Activated CD8-positive, alpha-beta memory T cell treated with anti-CD3 and anti-CD28 coated beads, Interleukin-2, amount 50 U/mL, for 48 hours (primary cell): ENCODE results near the gene PRMT9.

Experiments
- DNase-seq: peaks from one replicate; pipeline ENCODE4 v3.0.0-alpha.2; 2020

PRMT9 gene

GRCh38 chr4:147617841-147618691, 65.9 kb downstream of the PRMT9 start:
- no peak for DNase-seq

DNA sequence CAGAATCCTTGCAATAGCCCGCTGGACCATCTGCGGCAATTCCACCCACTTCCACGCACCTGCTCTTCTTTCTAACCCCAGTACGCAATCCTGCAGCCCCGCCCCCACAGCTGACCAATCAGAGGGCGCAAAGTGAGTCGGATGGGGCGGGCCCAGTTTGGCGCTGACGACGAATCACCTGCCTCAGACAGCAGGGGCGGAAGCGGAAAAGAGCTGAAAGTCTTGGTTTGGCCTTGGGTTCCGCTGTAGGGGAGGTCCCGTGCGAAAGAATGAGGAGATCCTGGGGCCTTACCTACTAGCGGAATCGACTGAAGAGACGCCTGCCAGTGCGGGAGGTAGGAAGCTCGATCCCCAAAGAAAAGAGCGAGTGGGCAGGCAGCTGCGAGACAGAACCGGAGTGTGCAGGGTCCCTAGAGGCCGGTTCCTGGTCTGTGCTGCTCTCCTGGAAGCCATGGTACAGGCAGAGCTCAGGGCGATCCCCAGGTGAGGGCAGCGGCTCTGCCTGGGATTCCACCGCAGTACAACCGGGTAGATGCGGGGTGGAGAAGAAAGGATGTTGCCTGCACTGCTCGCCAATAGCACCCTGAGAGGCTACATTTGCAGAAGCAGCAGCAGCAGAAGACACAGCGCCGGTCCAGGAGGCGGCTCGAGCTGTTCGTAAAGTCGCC, 66.7 kb downstream of the PRMT9 start, which contains the start of gene TMEM184C:
TSS of gene TMEM184C (plus strand) at position 225 of the 668 bp plus-strand sequence. CDS start 560 bp downstream, outside the sequence.
- DNase-seq = peak; percentile 98

DNA sequence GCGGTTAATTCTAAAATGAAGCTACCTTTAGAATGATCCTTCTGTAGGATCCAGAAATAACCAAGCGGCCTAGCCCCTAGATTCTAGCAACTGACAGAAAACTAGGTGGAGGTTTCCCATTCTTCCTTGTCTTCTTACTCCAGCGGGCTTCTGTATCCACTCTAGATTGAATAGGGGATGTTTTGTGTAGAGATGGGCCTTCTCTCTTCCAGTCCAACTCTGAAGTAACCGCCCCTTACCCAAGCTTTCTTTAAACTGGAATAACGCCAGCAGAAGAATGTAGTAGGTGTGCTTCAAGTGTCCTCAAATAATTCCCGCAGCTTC, 67.2 kb downstream of the PRMT9 start:
- no peak for DNase-seq

DNA sequence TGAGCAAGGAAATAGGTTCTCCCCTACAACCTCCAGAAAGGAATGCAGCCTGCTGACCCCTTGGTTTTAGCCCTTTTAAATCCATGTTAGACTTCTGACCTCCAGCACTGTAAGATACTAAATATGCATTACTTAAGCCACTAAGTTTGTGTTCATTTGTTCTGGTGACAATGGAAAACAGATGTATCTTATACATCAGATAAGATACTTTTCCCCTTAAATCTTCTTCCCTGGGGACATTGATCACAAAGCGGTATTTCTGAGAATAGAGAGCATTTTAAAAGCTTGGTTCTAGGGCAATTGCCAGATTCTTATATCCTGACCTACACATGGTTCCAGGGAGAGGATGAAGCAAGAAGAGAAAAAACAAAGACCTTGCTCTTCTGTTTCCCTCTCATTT, 73.3 kb downstream of the PRMT9 start:
- DNase-seq = no peak

DNA sequence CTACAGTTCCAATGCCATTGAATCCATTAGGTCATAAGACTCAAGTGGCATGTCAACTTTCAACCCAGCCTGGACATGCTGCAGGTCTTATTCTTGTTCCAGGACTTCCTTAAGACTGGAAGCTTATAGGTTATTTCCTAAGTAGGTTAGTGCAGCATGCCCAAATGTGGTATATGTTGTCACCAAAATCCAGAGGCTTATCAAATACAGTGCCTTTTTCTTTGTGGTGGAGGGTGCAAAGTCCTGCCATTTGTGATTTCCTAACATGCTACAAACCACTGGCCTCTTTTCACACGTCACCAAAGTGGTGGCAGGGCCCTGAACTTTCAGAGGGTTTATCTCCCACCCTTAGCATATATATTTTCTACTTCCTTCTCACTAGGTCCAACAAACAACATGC, 76.5 kb downstream of the PRMT9 start:
- no peak for DNase-seq

DNA sequence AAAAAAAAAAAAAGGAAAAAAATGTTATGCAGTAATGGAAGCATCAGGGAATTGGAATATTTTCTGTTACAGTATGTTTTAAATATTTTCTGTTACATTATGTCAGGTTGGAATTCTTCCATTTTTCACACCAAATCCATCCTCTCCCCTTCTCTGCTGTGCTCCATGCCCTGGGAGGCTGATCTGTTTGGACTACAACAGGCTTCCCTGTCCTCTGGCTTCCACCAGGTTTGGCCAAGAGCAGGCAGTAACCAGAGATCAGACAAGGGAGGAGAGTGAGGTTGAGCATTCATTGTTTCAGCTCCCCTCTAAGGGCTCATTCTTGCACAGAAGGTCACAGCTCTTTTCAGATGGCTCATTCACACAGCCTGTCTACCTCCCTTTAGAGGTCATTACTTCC, 78.5 kb downstream of the PRMT9 start:
- DNase-seq = no peak

DNA sequence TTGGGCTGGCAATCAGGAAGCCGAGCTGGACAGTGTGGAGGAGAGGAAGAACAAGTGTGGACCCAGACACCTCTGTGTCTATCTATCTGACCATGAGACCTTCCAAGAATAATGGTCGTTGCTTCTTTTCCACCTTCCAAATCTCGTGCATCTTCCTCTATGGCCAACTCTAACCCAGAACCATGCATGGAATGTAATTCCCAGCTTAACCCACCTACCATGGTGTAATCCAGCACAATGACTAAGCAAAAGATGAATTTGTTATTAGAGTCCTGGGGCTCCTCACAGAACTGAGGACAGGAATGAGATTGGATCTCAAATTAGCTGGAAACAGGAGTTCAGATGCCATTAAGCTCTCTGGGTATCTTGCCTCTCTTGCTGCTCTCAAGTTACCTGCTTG, 84.2 kb downstream of the PRMT9 start:
- no peak for DNase-seq

DNA sequence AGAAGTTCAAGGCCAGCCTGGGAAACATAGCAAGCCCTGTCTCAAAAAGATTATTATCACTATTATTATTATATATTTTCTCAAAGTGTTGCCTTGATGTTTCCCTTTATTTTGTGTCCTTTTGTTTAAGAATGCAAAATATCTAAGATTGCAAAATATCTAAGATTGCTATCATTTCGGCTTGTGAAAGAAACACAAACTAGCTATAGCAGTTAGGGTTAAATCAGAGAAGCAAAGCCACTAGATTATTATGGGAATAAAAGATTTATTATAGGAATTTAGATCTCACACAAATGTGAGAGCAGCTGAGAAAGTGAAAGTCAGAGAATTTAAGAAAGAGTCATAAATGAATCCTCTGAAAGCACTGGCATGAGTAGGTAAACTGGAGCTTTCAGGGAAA, 84.8 kb downstream of the PRMT9 start:
- DNase-seq = no peak

- DNase-seq = no peak
These were observed 86.4 kb downstream of the PRMT9 start for GRCh38 chr4:147597561-147597960.

DNA sequence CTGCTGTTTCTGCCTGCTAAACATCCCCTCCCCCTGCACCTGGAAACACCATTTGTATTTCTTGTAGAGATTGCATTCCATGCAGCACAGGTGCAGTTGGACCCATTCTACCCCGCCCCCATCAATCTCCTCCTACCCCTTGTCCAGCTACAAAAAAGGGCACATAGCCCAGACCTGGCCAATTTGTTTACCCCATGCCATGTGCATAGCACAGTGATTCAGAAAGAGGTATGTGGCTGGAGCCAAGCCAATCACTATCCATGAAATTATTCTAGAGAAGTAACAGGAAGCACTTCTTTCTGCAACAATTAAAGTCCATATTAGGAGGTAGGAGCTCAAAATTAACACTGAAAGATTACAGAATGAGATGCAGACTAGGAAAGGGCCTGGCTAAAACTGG, 87.0 kb downstream of the PRMT9 start:
- no peak for DNase-seq

- no peak for DNase-seq
These were observed 87.6 kb downstream of the PRMT9 start for GRCh38 chr4:147596377-147596776.

DNA sequence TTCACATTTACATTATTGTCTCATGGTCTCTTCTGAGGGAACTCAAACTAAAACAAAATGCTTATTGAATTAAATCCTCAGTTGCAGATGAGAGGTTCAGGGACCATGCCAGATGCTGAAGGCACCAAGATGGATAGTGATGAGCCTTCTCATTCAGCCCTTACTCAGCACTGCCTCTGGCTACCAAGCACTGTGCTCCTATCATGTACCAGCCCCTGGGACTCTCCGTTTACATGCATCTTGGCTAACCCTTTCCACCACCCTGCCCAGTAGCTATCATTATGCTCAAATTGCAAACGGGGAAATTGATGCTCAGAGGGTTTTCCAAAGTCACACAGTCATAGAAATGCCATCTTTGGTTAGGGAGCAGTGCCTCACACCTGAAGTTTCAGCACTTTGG, 89.4 kb downstream of the PRMT9 start:
- no peak for DNase-seq

DNA sequence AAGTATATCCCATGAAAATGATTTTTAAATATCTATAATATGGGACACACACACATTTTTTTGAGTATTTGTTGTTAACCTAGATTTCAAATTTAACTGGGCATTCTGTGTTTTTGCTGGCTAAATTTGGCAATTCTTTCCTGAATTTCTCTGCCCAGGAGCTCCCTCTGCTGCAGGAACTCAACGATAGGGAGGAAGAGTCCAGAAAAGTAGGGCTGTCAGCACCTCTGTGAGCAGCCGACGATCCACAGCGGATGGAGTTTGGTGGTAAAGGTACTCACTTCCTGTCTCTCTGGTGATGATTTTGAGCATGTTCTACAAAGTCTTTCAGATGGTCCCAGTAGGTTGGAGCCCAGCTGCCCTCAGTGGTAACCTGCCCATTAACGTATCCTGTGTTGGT, 89.9 kb downstream of the PRMT9 start:
- DNase-seq = no peak

GRCh38 chr4:147591106-147591505, 92.9 kb downstream of the PRMT9 start:
- no peak for DNase-seq

DNA sequence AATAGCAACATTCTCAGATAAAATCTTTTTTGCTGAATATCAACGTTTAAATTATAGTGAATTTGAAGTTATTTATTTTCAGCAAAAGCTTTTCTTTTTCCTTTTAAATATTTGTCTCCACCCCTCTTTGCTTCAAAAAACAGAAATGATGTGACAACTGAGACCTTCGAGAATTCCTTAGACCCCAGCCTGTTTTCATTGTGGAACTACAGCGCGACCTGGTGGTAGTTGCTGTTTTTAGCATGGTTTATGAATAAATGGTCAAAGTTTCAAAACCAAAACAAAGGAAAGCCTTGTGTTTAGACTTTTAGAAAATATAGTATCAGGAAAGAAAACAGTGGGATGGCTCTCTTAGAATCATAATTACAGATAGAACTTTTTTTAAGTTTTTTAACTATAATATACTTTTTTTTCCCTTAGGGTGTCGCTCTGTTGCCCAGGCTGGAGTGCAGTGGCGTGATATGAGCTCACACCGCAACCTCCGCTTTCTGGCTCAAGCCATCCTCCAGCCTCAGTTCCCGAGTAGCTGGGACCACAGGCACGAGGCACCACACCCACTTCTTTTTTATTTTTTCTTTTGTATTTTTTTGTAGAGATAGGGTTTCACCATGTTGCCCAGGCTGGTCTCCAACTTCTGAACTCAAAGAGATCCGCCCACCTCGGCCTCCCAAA, 93.6 kb downstream of the PRMT9 start:
- DNase-seq = peak; percentile 71

- DNase-seq = no peak
These were observed 94.4 kb downstream of the PRMT9 start for GRCh38 chr4:147589586-147589985.
